ENCODE results near the gene NAV1.

NAV1 gene

GRCh38 chr1:201565771-201566528 is 27.0 kb downstream of the NAV1 start:
- no peak for TF ChIP-seq CTCF (IDR thresholded peaks at IDR 0.05; ENCODE audit: control insufficient read depth, insufficient read depth, low read depth, low read length, missing control alignments)
- no peak overlapping the region for H3K4me3 ChIP-seq (ENCODE audit: control insufficient read depth, low read depth, low read length)
- no peak for DNase-seq (ENCODE audit: low read depth)

- H3K4me3 ChIP-seq (ENCODE audit: control insufficient read depth, low read depth, low read length), result no peak overlapping the region
- DNase-seq (ENCODE audit: low read depth), result no peak
- TF ChIP-seq CTCF (IDR thresholded peaks at IDR 0.05; ENCODE audit: control insufficient read depth, insufficient read depth, low read depth, low read length, missing control alignments), result no peak
Observed at GRCh38 chr1:201566529-201566823, 27.5 kb downstream of the NAV1 start.

- no peak for TF ChIP-seq CTCF (IDR thresholded peaks at IDR 0.05; ENCODE audit: control insufficient read depth, insufficient read depth, low read depth, low read length, missing control alignments)
- H3K4me3 ChIP-seq (ENCODE audit: control insufficient read depth, low read depth, low read length), result no peak overlapping the region
- DNase-seq (ENCODE audit: low read depth), result no peak
Observed at GRCh38 chr1:201566933-201567801, 28.2 kb downstream of the NAV1 start.

- H3K4me3 ChIP-seq (ENCODE audit: control insufficient read depth, low read depth, low read length), result no peak overlapping the region
- TF ChIP-seq CTCF (IDR thresholded peaks at IDR 0.05; ENCODE audit: control insufficient read depth, insufficient read depth, low read depth, low read length, missing control alignments), result no peak
- no peak for DNase-seq (ENCODE audit: low read depth)
Observed at GRCh38 chr1:201568265-201568664, 29.3 kb downstream of the NAV1 start.

- no peak for DNase-seq (ENCODE audit: low read depth)
- TF ChIP-seq CTCF (IDR thresholded peaks at IDR 0.05; ENCODE audit: control insufficient read depth, insufficient read depth, low read depth, low read length, missing control alignments), result no peak
- H3K4me3 ChIP-seq (ENCODE audit: control insufficient read depth, low read depth, low read length), result no peak overlapping the region
Observed at GRCh38 chr1:201568859-201569294, 29.9 kb downstream of the NAV1 start.

GRCh38 chr1:201570181-201570885 is 31.4 kb downstream of the NAV1 start:
- DNase-seq (ENCODE audit: low read depth), result no peak
- no peak for TF ChIP-seq CTCF (IDR thresholded peaks at IDR 0.05; ENCODE audit: control insufficient read depth, insufficient read depth, low read depth, low read length, missing control alignments)
- H3K4me3 ChIP-seq (ENCODE audit: control insufficient read depth, low read depth, low read length), result no peak overlapping the region

Measured in AG09309 (cell line).